Uterus (tissue), 4 donors: ENCODE data around the gene SPOCK1. TPM values are rescaled to one million over a fixed set of nuclear protein-coding genes. Genes with fewer than 3 reads are reported as not detected.

Source experiments
- DNase-seq, 2 donors: peaks; one replicate each; pipeline ENCODE4 v3.0.0-alpha.2; 2019 to 2020
- H3K27ac ChIP-seq, 2 donors: fragments of 200-600 bp; sonication (generic); 1 replicate in 1 of 2; 2 replicates in 1 of 2; pipeline ENCODE4 v1.5.1; 2016 to 2018
- H3K27me3 ChIP-seq, 2 donors: fragments of 200-600 bp; sonication (generic); one replicate each; pipeline ENCODE4 v1.5.1; 2018 to 2019; ENCODE audit warnings: control low read depth in 1 of 2
- H3K36me3 ChIP-seq, 2 donors: fragments of 200-600 bp; sonication (generic); one replicate each; pipeline ENCODE4 v1.5.1; 2019; ENCODE audit warnings: control low read depth in 1 of 2
- H3K4me1 ChIP-seq, 2 donors: fragments of 200-600 bp; sonication (generic); one replicate each; pipeline ENCODE4 v1.5.1; 2018 to 2019; ENCODE audit warnings: control low read depth in 1 of 2
- H3K4me3 ChIP-seq, 2 donors: fragments of 200-600 bp; sonication (generic); 1 replicate in 1 of 2; 2 replicates in 1 of 2; pipeline ENCODE4 v1.5.1; 2018 to 2019; ENCODE audit warnings: mild to moderate bottlenecking in 1 of 2
- H3K9me3 ChIP-seq, 2 donors: fragments of 200-600 bp; sonication (generic); one replicate each; pipeline ENCODE4 v1.5.1; 2019; ENCODE audit warnings: control low read depth in 1 of 2
- CTCF ChIP-seq, 4 experiments: fragments of 200-600 bp in 2 of 4; fragments of 450-650 bp in 2 of 4; sonication (generic) in 2 of 4; IDR thresholded peaks; one replicate each; pipeline ENCODE4 v1.5.1; 2016 to 2019; ENCODE audit warnings: antibody characterized with exemption in 4 of 4, mild to moderate bottlenecking in 2 of 4, moderate library complexity in 1 of 4
- POLR2A ChIP-seq, 2 donors: fragments of 450-650 bp; IDR thresholded peaks; one replicate each; pipeline ENCODE4 v1.6.1; 2016; ENCODE audit warnings: antibody characterized with exemption in 2 of 2, mild to moderate bottlenecking in 1 of 2, moderate library complexity in 1 of 2
- intact Hi-C: fragments of 100-400 bp; cut with DNase I; formaldehyde crosslinking; loops from one replicate; pipeline ENCODE4 v1.15.1; 2023; ENCODE audit warnings: low total_unique reads
- total RNA-seq, 4 donors: library from RNA; depleted of rRNA in 3 of 4; stranded (reverse); fragments of >200 nt in 3 of 4; gene quantifications; one replicate each; pipeline versions ENCODE4 v1.1.0 to v1.2.4, GENCODE V29; 2014 to 2023
- donor health status: DM: yes; HTN: yes; CAD: no.

SPOCK1 gene
- total RNA-seq, 4 donors from 2014 or later = 31.8 to 131 (median 45.1) TPM

- H3K4me1 ChIP-seq = no peaks in the 10 kb centered on the region
- intact Hi-C loops = no loop called here
- H3K27me3 ChIP-seq = no peaks in the 10 kb centered on the region
Measured at GRCh38 chr5:137478043-137478442, 21.1 kb downstream of the SPOCK1 start.

GRCh38 chr5:137470921-137471220 lies 28.3 kb downstream of the SPOCK1 start:
- TF ChIP-seq CTCF (IDR thresholded peaks at IDR 0.05) (no peak), POLR2A (IDR thresholded peaks at IDR 0.05) (no peak)
- no peak overlapping the region for H3K27ac ChIP-seq
- no peak for DNase-seq
- no peak overlapping the region for H3K4me3 ChIP-seq
- intact Hi-C loops = no loop called here
- no peaks in the 10 kb centered on the region for H3K4me1 ChIP-seq
- no peaks in the 10 kb centered on the region for H3K36me3 ChIP-seq
- H3K9me3 ChIP-seq = no peaks in the 10 kb centered on the region
- H3K27me3 ChIP-seq = no peaks in the 10 kb centered on the region

More at GRCh38 chr5:137478043-137478442, 21.1 kb downstream of the SPOCK1 start:
- TF ChIP-seq CTCF (IDR thresholded peaks at IDR 0.05) (no peak), POLR2A (IDR thresholded peaks at IDR 0.05) (no peak)
- no peak overlapping the region for H3K27ac ChIP-seq
- no peak overlapping the region for H3K4me3 ChIP-seq
- no peak for DNase-seq
- H3K9me3 ChIP-seq = no peaks in the 10 kb centered on the region
- no peaks in the 10 kb centered on the region for H3K36me3 ChIP-seq

- Histone ChIP-seq H3K9me3 (no peaks in the 10 kb centered on the region), H3K4me3 (no peak overlapping the region), H3K27ac (no peak overlapping the region), H3K27me3 (no peaks in the 10 kb centered on the region), H3K4me1 (no peaks in the 10 kb centered on the region), H3K36me3 (no peaks in the 10 kb centered on the region)
- intact Hi-C loops = no loop called here
- TF ChIP-seq POLR2A (IDR thresholded peaks at IDR 0.05) (no peak), CTCF (IDR thresholded peaks at IDR 0.05) (no peak)
- DNase-seq = peak in 1 of 2 donors; percentile 26
Measured at GRCh38 chr5:137470111-137470920, 28.8 kb downstream of the SPOCK1 start.

GRCh38 chr5:137466889-137467288 lies 32.2 kb downstream of the SPOCK1 start:
- H3K9me3 ChIP-seq = no peaks in the 10 kb centered on the region
- intact Hi-C loops = no loop called here
- TF ChIP-seq POLR2A (IDR thresholded peaks at IDR 0.05) (no peak), CTCF (IDR thresholded peaks at IDR 0.05) (no peak)
- H3K4me1 ChIP-seq = no peaks in the 10 kb centered on the region
- H3K27ac ChIP-seq = no peak overlapping the region
- no peak overlapping the region for H3K4me3 ChIP-seq
- no peaks in the 10 kb centered on the region for H3K36me3 ChIP-seq
- H3K27me3 ChIP-seq = no peaks in the 10 kb centered on the region
- DNase-seq = no peak

GRCh38 chr5:137465930-137466329 lies 33.2 kb downstream of the SPOCK1 start:
- intact Hi-C loops = no loop called here
- H3K27me3 ChIP-seq = no peaks in the 10 kb centered on the region
- no peak overlapping the region for H3K27ac ChIP-seq
- no peaks in the 10 kb centered on the region for H3K36me3 ChIP-seq
- TF ChIP-seq POLR2A (IDR thresholded peaks at IDR 0.05) = no peak
- TF ChIP-seq CTCF (IDR thresholded peaks at IDR 0.05) = no peak
- H3K4me3 ChIP-seq = no peak overlapping the region
- H3K4me1 ChIP-seq = no peaks in the 10 kb centered on the region
- no peaks in the 10 kb centered on the region for H3K9me3 ChIP-seq
- DNase-seq = no peak
